ENCODE data around the gene DNAJB9. TPM values are rescaled to one million over a fixed set of nuclear protein-coding genes. Genes with fewer than 3 reads are reported as not detected.

Gene DNAJB9
- total RNA-seq, 4 donors from 2014 or later = 24.2 to 96.6 (median 67.8) TPM

GRCh38 chr7:108598153-108598552 lies 28.5 kb downstream of the DNAJB9 start:
- intact Hi-C loops (cut with DNase I; ENCODE audit: low total_unique reads) (no loop called here), in situ Hi-C loops (cut with MboI; ENCODE audit: low sequenced_read_pairs in 4 of 4) (no loop called here)
- no peak for ATAC-seq
- no peak for DNase-seq
- H3K4me3 ChIP-seq = no peak overlapping the region
- H3K27me3 ChIP-seq = no peaks in the 10 kb centered on the region
- no peaks in the 10 kb centered on the region for H3K4me1 ChIP-seq
- no peaks in the 10 kb centered on the region for H3K9me3 ChIP-seq
- TF ChIP-seq POLR2A (IDR thresholded peaks at IDR 0.05) (no peak), CTCF (IDR thresholded peaks at IDR 0.05 in 4 of 5, conservative IDR thresholded peaks at IDR 0.05 in 1 of 5) (no peak)
- no peaks in the 10 kb centered on the region for H3K36me3 ChIP-seq
- H3K27ac ChIP-seq = no peak overlapping the region

DNA sequence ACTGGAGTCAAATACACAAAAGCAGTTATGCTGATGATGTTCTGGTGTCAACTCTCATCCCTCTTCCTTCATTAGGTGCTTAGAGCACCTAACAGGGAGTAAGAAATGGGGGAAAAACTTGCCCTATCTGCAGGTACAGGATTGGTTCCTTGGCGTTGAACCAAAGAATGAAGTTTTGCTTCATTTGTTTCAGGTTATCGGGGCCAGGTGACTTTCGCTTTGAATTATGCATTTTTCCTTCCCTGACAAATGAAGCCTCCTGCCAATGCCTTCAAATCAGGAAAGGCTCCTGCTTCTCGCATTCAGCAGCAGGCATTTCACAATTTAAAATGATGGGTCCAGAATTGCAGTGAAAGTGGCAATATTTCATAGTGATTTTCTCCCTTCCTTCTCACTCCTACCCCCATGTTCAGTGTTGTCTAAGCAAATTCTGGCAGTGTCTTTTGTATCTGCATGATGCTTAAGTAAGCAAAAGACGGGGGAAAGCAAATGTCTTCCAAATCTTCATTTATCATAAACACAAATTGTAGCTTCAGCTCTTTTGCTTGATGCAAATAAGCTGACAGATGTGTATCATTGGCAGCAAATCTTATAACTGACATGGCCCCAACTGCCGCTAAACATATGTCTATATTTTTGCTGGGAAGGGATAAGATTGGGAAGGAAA lies 29.4 kb downstream of the DNAJB9 start:
- TF ChIP-seq CTCF (IDR thresholded peaks at IDR 0.05 in 4 of 5, conservative IDR thresholded peaks at IDR 0.05 in 1 of 5) (no peak), POLR2A (IDR thresholded peaks at IDR 0.05) (no peak)
- Histone ChIP-seq H3K4me3 (no peak overlapping the region), H3K27me3 (no peaks in the 10 kb centered on the region), H3K4me1 (no peaks in the 10 kb centered on the region), H3K9me3 (no peaks in the 10 kb centered on the region), H3K36me3 (no peaks in the 10 kb centered on the region), H3K27ac (no peak overlapping the region)
- intact Hi-C loops (cut with DNase I; ENCODE audit: low total_unique reads) (no loop called here), in situ Hi-C loops (cut with MboI; ENCODE audit: low sequenced_read_pairs in 4 of 4) (no loop called here)
- DNase-seq (no peak), ATAC-seq (no peak)

- Histone ChIP-seq H3K4me1 (no peaks in the 10 kb centered on the region), H3K36me3 (no peaks in the 10 kb centered on the region), H3K27me3 (no peaks in the 10 kb centered on the region), H3K27ac (no peak overlapping the region), H3K4me3 (no peak overlapping the region), H3K9me3 (no peaks in the 10 kb centered on the region)
- TF ChIP-seq CTCF (IDR thresholded peaks at IDR 0.05 in 4 of 5, conservative IDR thresholded peaks at IDR 0.05 in 1 of 5) (no peak), POLR2A (IDR thresholded peaks at IDR 0.05) (no peak)
- ATAC-seq = no peak
- in situ Hi-C loops (cut with MboI; ENCODE audit: low sequenced_read_pairs in 4 of 4) = no loop called here
- no peak for DNase-seq
- intact Hi-C loops (cut with DNase I; ENCODE audit: low total_unique reads) = no loop called here
Measured at GRCh38 chr7:108600399-108600798, 30.7 kb downstream of the DNAJB9 start.

- ATAC-seq (no peak), DNase-seq (no peak)
- Histone ChIP-seq H3K4me3 (no peak overlapping the region), H3K27ac (no peak overlapping the region), H3K27me3 (no peaks in the 10 kb centered on the region), H3K36me3 (no peaks in the 10 kb centered on the region), H3K9me3 (no peaks in the 10 kb centered on the region), H3K4me1 (no peaks in the 10 kb centered on the region)
- in situ Hi-C loops (cut with MboI; ENCODE audit: low sequenced_read_pairs in 4 of 4) = no loop called here
- intact Hi-C loops (cut with DNase I; ENCODE audit: low total_unique reads) = no loop called here
- TF ChIP-seq POLR2A (IDR thresholded peaks at IDR 0.05) = no peak
- no peak for TF ChIP-seq CTCF (IDR thresholded peaks at IDR 0.05 in 4 of 5, conservative IDR thresholded peaks at IDR 0.05 in 1 of 5)
Measured at GRCh38 chr7:108603656-108604306, 34.1 kb downstream of the DNAJB9 start.

Measured in gastrocnemius medialis (tissue), 4 donors.